NCI-H1092 (cell line): ENCODE measurements around the gene MYO1H.
"Not testable (repeated sequence)": the region's sequence is repeated elsewhere in the genome, so short reads cannot be mapped to it uniquely, and the experiment has no call there.

Experiments used
- DNase-seq: peaks from one replicate; lab custom pipeline; 2025; lab: John Stamatoyannopoulos, UW

Gene MYO1H

GRCh38 chr12:109347589-109347988 is at the start of gene MYO1H:
TSS of gene MYO1H (plus strand) at chr12:109347900. CDS start at chr12:109347961, 61 bp downstream.
- DNase-seq, result no peak

- DNase-seq, result no peak
Measured at GRCh38 chr12:109299849-109300248, 47.9 kb upstream of the MYO1H start.

GRCh38 chr12:109301643-109302168 is 46.0 kb upstream of the MYO1H start:
- no peak for DNase-seq

GRCh38 chr12:109302358-109302757 is 45.3 kb upstream of the MYO1H start:
- DNase-seq, result no peak

- DNase-seq, result no peak
Measured at GRCh38 chr12:109302770-109303169, 44.9 kb upstream of the MYO1H start.

GRCh38 chr12:109304485-109304884 is 43.2 kb upstream of the MYO1H start:
- DNase-seq, result peak; percentile 59

GRCh38 chr12:109305547-109305946 is 42.2 kb upstream of the MYO1H start:
- no peak for DNase-seq

GRCh38 chr12:109307051-109307450 is 40.6 kb upstream of the MYO1H start:
- DNase-seq, result no peak

- DNase-seq, result peak; percentile 40
Measured at GRCh38 chr12:109308534-109309380, 38.9 kb upstream of the MYO1H start, which contains the start of gene FOXN4. TSS of gene FOXN4 (minus strand) at chr12:109309284. CDS start at chr12:109308321, 963 bp downstream.

- DNase-seq, result no peak
Measured at GRCh38 chr12:109309381-109310246, 38.1 kb upstream of the MYO1H start.

GRCh38 chr12:109310247-109311125 is 37.2 kb upstream of the MYO1H start:
- DNase-seq, result peak; percentile 33

GRCh38 chr12:109321294-109321693 is 26.4 kb upstream of the MYO1H start:
- not testable (repeated sequence) for DNase-seq

- no peak for DNase-seq
Measured at GRCh38 chr12:109329003-109329402, 18.7 kb upstream of the MYO1H start.

- no peak for DNase-seq
Measured at GRCh38 chr12:109329686-109330085, 18.0 kb upstream of the MYO1H start.

- DNase-seq, result no peak
Measured at GRCh38 chr12:109330282-109331230, 17.1 kb upstream of the MYO1H start.

- DNase-seq, result no peak
Measured at GRCh38 chr12:109331301-109331952, 16.3 kb upstream of the MYO1H start.

- no peak for DNase-seq
Measured at GRCh38 chr12:109334887-109335286, 12.8 kb upstream of the MYO1H start.

- DNase-seq, result no peak
Measured at GRCh38 chr12:109336593-109336992, 11.1 kb upstream of the MYO1H start.

GRCh38 chr12:109343677-109344076 is 4.0 kb upstream of the MYO1H start:
- no peak for DNase-seq

GRCh38 chr12:109345428-109345827 is 2.3 kb upstream of the MYO1H start:
- no peak for DNase-seq
